GM19395 (cell line): Measurements from ENCODE around the gene SPSB2.
"Not testable (repeated sequence)": the region's sequence is repeated elsewhere in the genome, so short reads cannot be mapped to it uniquely, and the experiment has no call there.

Source experiments
- ATAC-seq: cut with Tn5 transposase; IDR thresholded peaks from one replicate; pipeline ENCODE4 v1.9.1; 2021; ENCODE audit warnings: mild to moderate bottlenecking, moderate library complexity; ENCODE audit not compliant: unreplicated experiment

Gene SPSB2

DNA sequence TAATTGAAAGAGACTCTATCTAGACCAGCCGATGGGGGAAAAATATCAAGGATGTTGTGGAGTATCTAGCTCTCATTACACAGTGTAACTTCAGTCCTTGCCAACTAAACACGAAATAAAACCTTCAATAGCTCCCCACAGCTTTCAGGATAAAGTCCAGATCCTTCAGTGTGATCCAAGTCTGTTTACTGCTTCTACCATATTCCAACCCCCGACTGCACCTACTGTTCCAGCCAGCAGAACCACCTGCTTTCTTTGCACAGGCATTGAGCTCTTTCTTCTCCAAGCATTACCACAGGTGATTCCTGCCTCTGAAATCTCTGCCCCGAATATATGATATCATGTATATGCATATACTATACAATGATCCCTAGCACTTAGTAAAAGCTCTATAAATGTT is 29.3 kb upstream of the SPSB2 start:
- no peak for ATAC-seq

DNA sequence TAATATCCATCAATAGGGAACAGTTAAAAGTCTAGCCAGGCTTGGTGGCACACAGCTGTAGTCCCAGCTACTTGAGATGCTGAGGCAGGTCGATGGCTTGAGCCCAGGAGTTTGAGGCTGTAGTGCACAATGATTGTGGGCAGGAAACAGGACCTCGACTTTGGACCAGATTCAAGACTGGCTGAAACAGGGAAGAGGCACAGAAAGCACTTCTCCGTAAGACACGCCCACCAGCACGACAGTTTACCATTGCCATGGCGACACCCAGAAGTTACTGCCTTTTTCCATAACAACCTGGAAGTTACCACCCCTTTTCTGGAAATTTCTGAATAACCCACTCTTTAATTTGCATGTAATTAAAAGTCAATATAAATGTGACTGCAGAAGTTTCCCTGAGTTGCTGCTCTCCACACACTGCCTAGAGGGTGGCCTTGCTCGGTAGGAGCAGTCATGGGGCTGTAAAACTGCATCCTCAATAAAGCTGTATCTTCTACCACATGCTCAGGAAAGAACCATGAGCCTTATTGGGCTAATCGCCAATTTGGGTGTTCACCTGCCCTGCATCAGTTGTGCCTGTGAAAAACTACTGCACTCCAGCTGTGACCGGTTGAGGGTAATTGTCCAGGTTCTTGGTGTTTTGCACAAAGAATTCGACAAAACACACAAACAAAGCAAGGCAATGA is 26.9 kb upstream of the SPSB2 start:
- ATAC-seq: no peak

DNA sequence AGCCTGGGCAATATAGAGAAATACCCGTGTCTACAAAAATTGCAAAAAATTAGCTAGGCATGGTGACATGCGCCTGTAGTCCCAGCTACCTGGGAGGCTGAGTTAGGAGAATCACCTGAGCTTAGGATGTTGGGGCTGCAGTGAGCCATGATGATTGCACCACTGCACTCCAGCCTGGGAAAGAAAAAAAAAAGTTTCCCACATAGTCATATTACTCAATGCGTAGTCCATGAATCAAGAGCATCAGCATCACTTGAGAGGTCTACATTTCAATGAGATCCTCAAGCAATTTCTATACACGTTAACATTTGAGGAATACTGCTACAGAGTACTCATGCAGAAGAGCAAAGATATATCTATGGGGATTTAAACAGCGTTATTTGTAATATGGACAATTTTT is 26.3 kb upstream of the SPSB2 start:
- no peak for ATAC-seq

DNA sequence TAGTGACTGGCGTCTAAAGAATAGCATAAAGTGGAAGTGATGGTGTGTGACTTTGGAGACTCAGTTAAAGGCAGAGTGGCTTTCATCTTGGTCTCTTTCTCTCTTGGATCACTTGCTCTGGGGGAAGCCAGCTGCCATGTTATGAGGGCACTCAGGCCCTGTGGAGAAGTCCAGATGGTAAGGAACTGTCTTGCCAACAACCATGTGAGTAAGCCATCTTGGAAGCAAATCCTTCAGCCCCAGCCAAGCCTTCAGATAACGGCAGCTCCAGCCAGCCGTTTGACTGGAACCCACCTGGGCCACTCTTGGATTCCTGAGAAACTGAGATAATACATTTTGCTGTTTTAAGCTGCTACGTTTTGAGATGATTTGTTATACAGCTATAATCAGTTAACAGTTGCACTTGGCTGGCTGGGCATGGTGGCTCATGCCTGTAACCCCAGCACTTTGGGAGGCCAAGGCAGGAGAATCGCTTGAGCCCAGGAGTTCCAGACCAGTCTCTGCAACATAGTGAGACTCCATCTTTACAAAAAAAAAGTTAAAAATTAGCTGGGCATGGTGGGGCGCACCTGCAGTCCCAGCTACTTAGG is 23.8 kb upstream of the SPSB2 start:
- no peak for ATAC-seq

DNA sequence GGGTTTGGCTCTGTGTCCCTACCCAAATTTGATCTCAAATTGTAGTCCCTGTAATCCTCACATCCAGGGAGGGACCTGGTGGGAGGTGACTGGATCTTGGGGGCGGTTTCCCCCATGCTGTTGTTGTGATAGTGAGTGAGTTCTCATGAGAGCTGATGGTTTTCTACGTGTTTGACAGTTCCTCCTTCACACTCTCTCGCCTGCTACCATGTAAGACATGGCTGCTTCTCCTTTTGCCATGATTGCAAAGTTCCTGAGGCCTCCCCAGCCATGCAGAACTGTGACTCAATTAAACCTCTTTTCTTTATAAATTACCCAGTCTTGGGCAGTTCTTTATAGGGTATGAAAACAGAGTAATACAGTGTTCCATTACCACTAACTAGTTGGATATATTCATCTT is 21.2 kb upstream of the SPSB2 start:
- no peak for ATAC-seq

DNA sequence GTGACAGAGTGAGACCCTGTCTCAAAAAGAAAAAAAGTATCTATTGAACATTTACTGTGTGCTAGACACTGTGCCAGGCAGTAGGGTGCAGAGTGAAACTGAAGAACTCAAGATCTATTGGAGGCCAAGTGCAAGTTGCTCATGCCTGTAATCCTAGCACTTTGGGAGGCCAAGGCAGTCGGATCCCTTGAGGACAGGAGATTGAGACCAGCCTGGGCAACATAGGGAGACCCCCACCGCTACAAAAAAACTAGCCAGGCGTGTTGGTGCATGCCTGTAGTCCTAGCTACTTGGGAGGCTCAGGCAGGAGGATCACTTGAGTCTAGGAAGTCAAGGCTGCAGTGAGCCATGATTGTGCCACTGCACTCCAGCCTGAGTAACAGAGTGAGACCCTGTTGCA is 19.6 kb upstream of the SPSB2 start:
- not testable (repeated sequence) for ATAC-seq

DNA sequence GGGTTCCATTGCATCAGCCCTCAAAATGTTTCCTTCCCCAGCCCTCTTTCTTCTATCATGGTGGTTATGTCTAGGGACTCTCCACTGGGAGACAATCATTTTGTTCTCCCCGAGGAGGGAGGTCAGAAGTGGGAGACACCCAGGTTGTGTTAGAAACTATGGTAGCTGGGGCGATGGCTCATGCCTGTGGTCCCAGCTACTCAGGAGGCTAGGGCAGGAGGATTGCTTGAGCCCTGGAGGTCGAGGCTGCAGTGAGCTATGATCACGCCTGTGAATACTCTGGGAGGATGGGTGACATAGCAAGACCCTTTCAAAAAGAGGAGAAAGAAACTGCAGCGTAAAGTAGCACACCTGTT is 18.5 kb upstream of the SPSB2 start:
- no peak for ATAC-seq

GRCh38 chr12:6890789-6891645 is 17.9 kb upstream of the SPSB2 start:
- ATAC-seq: peak; percentile 94

DNA sequence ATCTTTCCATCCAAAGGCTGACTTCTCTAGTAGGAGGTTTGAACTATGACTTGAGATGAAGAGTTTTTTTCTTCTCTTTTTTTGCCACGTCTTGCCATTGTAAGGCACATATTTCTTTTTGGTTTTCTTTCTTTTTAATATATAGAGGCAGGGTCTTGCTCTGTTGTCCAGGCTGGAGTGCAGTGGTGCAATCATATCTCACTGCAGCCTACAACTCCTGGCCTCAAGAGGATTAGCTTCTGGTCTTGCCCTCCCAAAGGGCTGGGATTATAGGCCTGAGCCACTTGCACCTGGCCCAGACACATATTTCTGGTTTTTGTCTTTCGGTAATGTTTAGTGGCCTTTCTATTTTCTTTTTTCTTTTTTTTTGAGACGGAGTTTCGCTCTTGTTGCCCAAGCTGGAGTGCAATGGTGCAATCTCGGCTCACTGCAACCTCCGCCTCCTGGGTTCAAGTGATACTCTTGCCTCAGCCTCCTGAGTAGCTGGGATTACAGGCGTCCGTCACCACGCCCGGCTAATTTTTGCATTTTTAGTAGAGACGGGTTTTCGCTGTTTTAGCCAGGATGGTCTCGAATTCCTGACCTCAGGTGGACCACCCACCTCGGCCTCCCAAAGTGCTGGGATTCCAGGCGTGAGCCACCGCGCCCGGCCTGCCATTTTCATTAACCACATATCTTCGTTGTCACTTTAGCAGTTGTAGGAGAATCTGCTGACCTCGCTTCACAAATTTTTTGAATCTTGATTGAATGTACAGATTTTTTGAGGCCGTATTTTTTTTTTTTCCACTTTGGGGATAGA is 16.9 kb upstream of the SPSB2 start:
- not testable (repeated sequence) for ATAC-seq

GRCh38 chr12:6888794-6889193 is 15.7 kb upstream of the SPSB2 start:
- not testable (repeated sequence) for ATAC-seq

DNA sequence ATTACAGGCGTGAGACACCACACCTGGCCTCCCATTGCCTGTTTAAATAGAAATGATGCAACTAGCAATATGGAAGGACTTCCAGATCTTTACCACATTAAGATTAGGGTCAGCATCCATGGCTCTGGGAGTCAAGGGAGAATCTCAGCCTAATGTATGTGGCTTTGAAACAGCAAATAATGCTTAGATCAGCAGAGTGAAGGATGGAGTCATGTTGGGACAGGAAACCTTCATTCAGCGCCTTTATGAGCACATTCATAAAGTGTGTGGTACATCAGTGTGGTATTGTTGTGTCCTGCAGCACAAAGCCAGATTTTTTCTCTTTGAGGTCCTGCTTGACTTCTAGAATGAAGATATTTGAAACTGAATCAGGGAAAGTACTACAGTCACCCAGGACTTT is 15.3 kb upstream of the SPSB2 start:
- ATAC-seq: no peak

- no peak for ATAC-seq
These were observed 14.4 kb upstream of the SPSB2 start for GRCh38 chr12:6887460-6887859.

DNA sequence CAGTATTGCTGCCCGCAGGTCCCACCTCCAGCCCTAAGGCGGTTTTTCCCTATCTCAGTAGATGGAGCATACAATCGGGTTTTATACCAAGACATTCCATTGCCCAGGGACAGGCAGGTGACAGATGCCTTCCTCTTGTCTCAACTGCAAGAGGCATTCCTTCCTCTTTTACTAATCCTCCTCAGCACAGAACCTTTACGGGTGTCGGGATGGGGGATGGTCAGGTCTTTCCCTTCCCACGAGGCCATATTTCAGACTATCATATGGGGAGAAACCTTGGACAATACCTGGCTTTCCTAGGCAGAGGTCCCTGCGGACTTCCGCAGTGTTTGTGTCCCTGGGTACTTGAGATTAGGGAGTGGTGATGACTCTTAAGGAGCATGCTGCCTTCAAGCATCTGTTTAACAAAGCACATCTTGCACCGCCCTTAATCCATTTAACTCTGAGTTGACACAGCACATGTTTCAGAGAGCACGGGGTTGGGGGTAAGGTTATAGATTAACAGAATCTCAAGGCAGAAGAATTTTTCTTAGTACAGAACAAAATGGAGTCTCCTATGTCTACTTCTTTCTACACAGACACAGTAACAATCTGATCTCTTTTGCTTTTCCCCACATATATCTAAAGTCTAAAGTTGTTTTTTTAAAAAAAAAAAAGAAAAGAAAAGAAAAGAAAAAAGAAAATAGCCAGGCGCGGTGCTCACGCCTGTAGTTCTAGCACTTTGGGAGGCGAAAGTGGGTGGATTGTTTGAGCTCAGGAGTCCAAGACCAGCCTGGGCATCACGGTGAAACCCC is 13.3 kb upstream of the SPSB2 start:
- ATAC-seq: not testable (repeated sequence)

- ATAC-seq: no peak
These were observed 11.4 kb upstream of the SPSB2 start for GRCh38 chr12:6884539-6884938.

- no peak for ATAC-seq
These were observed 10.6 kb upstream of the SPSB2 start for GRCh38 chr12:6883683-6884082.

DNA sequence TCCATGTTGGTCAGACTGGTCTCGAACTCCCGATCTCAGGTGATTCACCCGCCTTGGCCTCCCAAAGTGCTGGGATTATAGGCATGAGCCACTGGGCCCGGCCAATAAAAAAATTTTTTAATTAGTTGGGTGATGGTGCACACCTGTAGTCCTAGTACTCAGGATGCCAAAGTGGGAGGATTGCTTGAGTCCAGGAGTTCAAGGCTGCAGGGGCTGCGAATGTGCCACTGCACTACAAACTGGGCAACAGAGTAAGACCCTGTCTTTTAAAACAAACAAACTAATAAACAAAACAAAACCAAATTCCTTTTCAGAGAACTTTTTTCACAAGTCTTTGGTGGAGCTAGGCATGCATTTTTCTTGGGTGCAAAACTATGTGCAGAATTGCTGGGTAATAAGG is 10.1 kb upstream of the SPSB2 start:
- no peak for ATAC-seq

- ATAC-seq: not testable (repeated sequence)
These were observed 6.7 kb upstream of the SPSB2 start for GRCh38 chr12:6879824-6880223.

- ATAC-seq: not testable (repeated sequence)
These were observed 889 bp upstream of the SPSB2 start for GRCh38 chr12:6874015-6874368.

DNA sequence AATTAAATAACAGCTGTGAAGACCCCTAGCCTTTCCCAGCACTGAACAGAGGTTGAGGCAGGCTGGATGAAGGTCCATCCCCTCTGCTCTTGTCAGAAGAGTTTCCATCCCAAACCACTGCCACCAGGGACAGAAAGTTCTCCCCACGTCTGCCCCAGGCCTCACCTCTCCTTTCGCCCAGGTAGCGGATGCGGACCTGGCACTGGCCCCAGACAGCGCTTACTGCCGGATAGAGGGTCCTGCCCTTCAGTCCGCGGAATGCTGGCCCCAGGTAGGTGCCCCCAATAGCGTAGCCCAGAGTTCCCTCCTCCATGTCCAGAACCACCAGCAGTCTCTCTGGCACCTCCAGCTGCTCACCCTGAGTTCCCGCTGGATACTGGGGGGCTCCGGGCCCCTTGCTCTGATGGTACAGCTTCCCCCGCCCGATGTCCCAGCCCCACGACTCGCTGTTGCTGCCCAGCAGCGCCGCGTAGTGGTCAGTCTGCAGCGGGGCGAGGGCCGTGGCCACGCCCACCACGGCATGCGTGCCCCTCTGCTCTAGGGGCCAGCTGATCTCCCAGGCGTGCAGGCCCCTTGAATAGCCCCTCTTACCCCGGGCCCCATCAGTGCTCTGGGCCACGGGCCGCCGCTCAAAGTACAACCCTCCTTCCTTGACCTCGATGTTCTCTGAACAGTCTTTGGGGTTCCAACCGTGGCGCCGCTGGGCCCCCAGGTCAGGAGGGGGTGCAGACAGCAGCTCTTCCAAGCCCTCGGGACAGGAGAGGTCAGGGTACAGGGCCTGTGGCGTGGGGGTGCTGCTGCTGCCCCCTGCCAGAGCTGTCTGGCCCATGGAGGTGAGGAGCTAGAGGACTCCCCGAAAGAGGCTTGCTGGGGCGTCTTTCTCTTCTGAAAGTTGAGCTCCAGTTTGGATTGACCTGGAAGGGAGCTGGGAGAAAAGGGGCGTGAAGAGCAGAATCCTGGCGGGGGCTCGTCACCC is 742 bp downstream of the SPSB2 start:
- ATAC-seq: peak; percentile 20
